Endothelial cell of umbilical vein (primary cell): ENCODE data around the gene CCSER1. TPM values are rescaled to one million over a fixed set of nuclear protein-coding genes. Genes with fewer than 3 reads are reported as not detected.
"Not testable (repeated sequence)": the region's sequence is repeated elsewhere in the genome, so short reads cannot be mapped to it uniquely, and the experiment has no call there.

ENCODE experiments used
- BruUV-seq: library from RNA; stranded (reverse); fragments of 400-500 nt; replicated peaks from 2 replicates; lab custom pipeline; 2021; lab: Mats Ljungman, UMichigan
- CTCF ChIA-PET: fragments of 300-600, 350-600 bp; sonication (Branson Sonifier 250); formaldehyde crosslinking; loops from one replicate; lab custom pipeline; 2021; ENCODE audit warnings: antibody characterized with exemption, inconsistent platforms; lab: Charles Lee
- POLR2A ChIA-PET: fragments of 300-600, 350-600 bp; sonication (Branson Sonifier 250); formaldehyde crosslinking; loops from one replicate; lab custom pipeline; 2021; ENCODE audit warnings: antibody characterized with exemption, inconsistent platforms; lab: Charles Lee
- DNase-seq: peaks from one replicate; pipeline ENCODE4 v3.0.0-alpha.2; 2011; ENCODE audit warnings: low read depth, low spot score
- FAIRE-seq: peaks from 2 replicates; lab custom pipeline; 2011; peaks lifted over from hg19 to GRCh38; lab: Jason Lieb, UNC
- H2AFZ ChIP-seq: 2 replicates; pipeline ENCODE4 v1.6.0; 2012; ENCODE audit warnings: low read depth, low read length, control low read depth, inconsistent platforms
- H3K27ac ChIP-seq: 2 replicates; pipeline ENCODE4 v1.5.1; 2011; ENCODE audit warnings: low read depth, mild to moderate bottlenecking, control low read depth, low read length, moderate library complexity; ENCODE audit not compliant: insufficient read depth
- H3K27me3 ChIP-seq, 2 experiments: 2 replicates each; pipeline versions ENCODE4 v1.6.0 to v1.6.1; 2011; ENCODE audit warnings: low read length in 2 of 2, mixed read lengths in 1 of 2; ENCODE audit not compliant: control insufficient read depth in 2 of 2, insufficient read depth in 2 of 2
- H3K36me3 ChIP-seq, 2 experiments: 2 replicates in 1 of 2; 3 replicates in 1 of 2; pipeline ENCODE4 v1.5.1; 2011; ENCODE audit warnings: low read length in 2 of 2, mild to moderate bottlenecking in 1 of 2, moderate library complexity in 1 of 2; ENCODE audit not compliant: control insufficient read depth in 2 of 2, insufficient read depth in 2 of 2; ENCODE audit errors: extremely low read depth in 1 of 2
- H3K4me1 ChIP-seq: 3 replicates; pipeline ENCODE4 v1.5.1; 2011; ENCODE audit warnings: mild to moderate bottlenecking, low read length; ENCODE audit not compliant: control insufficient read depth, insufficient read depth; ENCODE audit errors: extremely low read depth
- H3K4me2 ChIP-seq: 2 replicates; pipeline ENCODE4 v1.6.1; 2011; ENCODE audit warnings: low read length, control low read depth, mixed read lengths; ENCODE audit not compliant: insufficient read depth
- H3K4me3 ChIP-seq, 3 experiments: fragments of 200-600 bp in 1 of 3; sonication (generic), shearing (Covaris generic) in 1 of 3; replicated peaks in 1 of 3; 2 replicates each; pipeline ENCODE4 v1.5.1; 2011 to 2016; ENCODE audit warnings: control low read depth in 3 of 3, low read length in 3 of 3, mild to moderate bottlenecking in 2 of 3, inconsistent platforms in 1 of 3, low read depth in 1 of 3, moderate library complexity in 1 of 3; ENCODE audit not compliant: insufficient read depth in 1 of 3
- H3K79me2 ChIP-seq: 2 replicates; pipeline ENCODE4 v1.6.0; 2012; ENCODE audit warnings: low read length, inconsistent platforms; ENCODE audit not compliant: control insufficient read depth, insufficient read depth
- H3K9ac ChIP-seq: replicated peaks from 2 replicates; pipeline ENCODE3; 2011; ENCODE audit warnings: low read length, control low read depth; ENCODE audit not compliant: insufficient read depth; ENCODE audit errors: extremely low read depth
- H3K9me1 ChIP-seq: replicated peaks from 3 replicates; pipeline ENCODE4 v1.6.0; 2011; ENCODE audit warnings: mild to moderate bottlenecking, low read length; ENCODE audit not compliant: control insufficient read depth, insufficient read depth; ENCODE audit errors: extremely low read depth
- H3K9me3 ChIP-seq: replicated peaks from 2 replicates; pipeline ENCODE4 v1.5.1; 2012; ENCODE audit warnings: low read length, inconsistent platforms; ENCODE audit not compliant: control insufficient read depth, insufficient read depth
- H4K20me1 ChIP-seq: replicated peaks from 2 replicates; pipeline ENCODE3; 2011; ENCODE audit warnings: mild to moderate bottlenecking, low read length; ENCODE audit not compliant: control insufficient read depth, insufficient read depth; ENCODE audit errors: extremely low read depth
- EZH2 ChIP-seq: IDR thresholded peaks from 2 replicates; pipeline ENCODE4 v1.6.1; 2012; ENCODE audit warnings: borderline replicate concordance, low read depth, mild to moderate bottlenecking, moderate library complexity, low read length, inconsistent platforms; ENCODE audit not compliant: severe bottlenecking
- FOS ChIP-seq: IDR thresholded peaks from 2 replicates; pipeline ENCODE4 v1.6.1; 2011; ENCODE audit warnings: mild to moderate bottlenecking, low read length, moderate library complexity, borderline replicate concordance; ENCODE audit not compliant: insufficient read depth
- GATA2 ChIP-seq: IDR thresholded peaks from 2 replicates; pipeline ENCODE4 v1.7.0; 2011; ENCODE audit warnings: low read depth, mild to moderate bottlenecking, moderate library complexity, mixed read lengths, low read length; ENCODE audit not compliant: insufficient read length, insufficient read depth
- JUN ChIP-seq: IDR thresholded peaks from 2 replicates; pipeline ENCODE4 v1.6.1; 2011; ENCODE audit warnings: borderline replicate concordance, low read depth; ENCODE audit not compliant: insufficient read length, insufficient read depth
- MYC ChIP-seq: IDR thresholded peaks from one replicate; pipeline ENCODE4 v1.6.1; 2011; ENCODE audit warnings: mild to moderate bottlenecking, low read depth, low read length
- POLR2A ChIP-seq: IDR thresholded peaks from 2 replicates; pipeline ENCODE4 v1.6.1; 2012; ENCODE audit warnings: low read depth, mild to moderate bottlenecking, control low read depth, low read length
- POLR2AphosphoS5 ChIP-seq: IDR thresholded peaks from 2 replicates; pipeline ENCODE4 v1.6.1; 2012; ENCODE audit warnings: low read depth, mild to moderate bottlenecking, control low read depth, low read length, moderate library complexity; ENCODE audit not compliant: insufficient read depth
- dilution Hi-C: fragments of 300-500 bp; cut with MboI; formaldehyde crosslinking; loops from one replicate; pipeline ENCODE4 v1.15.0; 2019; ENCODE audit warnings: low sequenced_read_pairs; ENCODE audit not compliant: extremely low pct_ligation_motif_present
- intact Hi-C: fragments of 100-400 bp; cut with micrococcal nuclease; formaldehyde crosslinking; loops from one replicate; pipeline ENCODE4 v1.10.0; 2022
- polyA plus RNA-seq, 4 experiments: library from polyadenylated mRNA; depleted of rRNA in 3 of 4; stranded (reverse) in 3 of 4; unstranded in 1 of 4; fragments of >200 nt; gene quantifications; 2 replicates each; pipeline versions ENCODE4 v1.2.1 to v1.2.3, GENCODE V29; 2011 to 2012; ENCODE audit warnings: missing spikeins in 1 of 4
- total RNA-seq: library from RNA; stranded (reverse); gene quantifications from 2 replicates; pipeline ENCODE4 v1.2.3, GENCODE V29; 2021
- TF ChIP-seq, protein P1 (sequence below): IDR thresholded peaks from 2 replicates; pipeline ENCODE4 v1.6.1; 2011; ENCODE audit not compliant: insufficient read depth, insufficient read length
- TF ChIP-seq, protein P2 (sequence below), 2 donors: IDR thresholded peaks; 1 replicate in 1 of 2; 2 replicates in 1 of 2; pipeline ENCODE4 v1.5.1; 2011; ENCODE audit warnings: low read length in 2 of 2, mild to moderate bottlenecking in 2 of 2, moderate library complexity in 2 of 2, control low read depth in 1 of 2, inconsistent platforms in 1 of 2, low read depth in 1 of 2; ENCODE audit not compliant: insufficient read depth in 1 of 2; ENCODE audit errors: extremely low read depth in 1 of 2

CCSER1 gene
- total and polyA plus RNA-seq, 2 donors (not counting 3 experiments of a cell fraction or from before 2014, with no cell fraction given), result 0.11 to 1.8 TPM

DNA sequence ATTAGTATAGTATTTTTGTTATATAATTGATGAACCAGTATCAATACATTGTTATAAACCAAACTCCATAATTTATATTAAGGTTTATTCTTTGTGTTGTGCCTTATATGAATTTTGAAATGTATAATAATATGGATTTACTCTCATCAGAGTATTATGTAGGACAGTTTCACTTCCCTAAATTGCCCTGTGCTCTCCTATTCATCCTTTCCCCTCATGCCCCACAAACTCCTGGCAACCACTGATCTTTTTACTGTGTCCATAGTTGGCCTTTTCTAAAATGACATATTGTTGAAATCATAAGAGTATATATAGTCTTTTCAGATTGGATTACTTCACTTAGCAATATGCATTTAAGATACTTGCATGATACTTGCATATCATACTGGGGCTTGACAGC lies 1218.4 kb downstream of the CCSER1 start:
- no peak overlapping the region for H3K9ac ChIP-seq
- TF ChIP-seq JUN (no peak), POLR2AphosphoS5 (no peak), MYC (no peak), POLR2A (no peak), FOS (no peak), GATA2 (no peak), EZH2 (no peak)
- TF ChIP-seq, protein P1, sequence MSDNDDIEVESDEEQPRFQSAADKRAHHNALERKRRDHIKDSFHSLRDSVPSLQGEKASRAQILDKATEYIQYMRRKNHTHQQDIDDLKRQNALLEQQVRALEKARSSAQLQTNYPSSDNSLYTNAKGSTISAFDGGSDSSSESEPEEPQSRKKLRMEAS, result no peak
- TF ChIP-seq, protein P2, sequence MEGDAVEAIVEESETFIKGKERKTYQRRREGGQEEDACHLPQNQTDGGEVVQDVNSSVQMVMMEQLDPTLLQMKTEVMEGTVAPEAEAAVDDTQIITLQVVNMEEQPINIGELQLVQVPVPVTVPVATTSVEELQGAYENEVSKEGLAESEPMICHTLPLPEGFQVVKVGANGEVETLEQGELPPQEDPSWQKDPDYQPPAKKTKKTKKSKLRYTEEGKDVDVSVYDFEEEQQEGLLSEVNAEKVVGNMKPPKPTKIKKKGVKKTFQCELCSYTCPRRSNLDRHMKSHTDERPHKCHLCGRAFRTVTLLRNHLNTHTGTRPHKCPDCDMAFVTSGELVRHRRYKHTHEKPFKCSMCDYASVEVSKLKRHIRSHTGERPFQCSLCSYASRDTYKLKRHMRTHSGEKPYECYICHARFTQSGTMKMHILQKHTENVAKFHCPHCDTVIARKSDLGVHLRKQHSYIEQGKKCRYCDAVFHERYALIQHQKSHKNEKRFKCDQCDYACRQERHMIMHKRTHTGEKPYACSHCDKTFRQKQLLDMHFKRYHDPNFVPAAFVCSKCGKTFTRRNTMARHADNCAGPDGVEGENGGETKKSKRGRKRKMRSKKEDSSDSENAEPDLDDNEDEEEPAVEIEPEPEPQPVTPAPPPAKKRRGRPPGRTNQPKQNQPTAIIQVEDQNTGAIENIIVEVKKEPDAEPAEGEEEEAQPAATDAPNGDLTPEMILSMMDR (IDR thresholded peaks at IDR 0.05; ENCODE audit: extremely low read depth in 1 of 2, insufficient read depth in 1 of 2, low read depth in 1 of 2, low read length in 2 of 2), result no peak
- H3K27me3 ChIP-seq, result no peaks in the 10 kb centered on the region
- no peaks in the 10 kb centered on the region for H3K9me1 ChIP-seq
- intact Hi-C loops (no loop called here), dilution Hi-C loops (no loop called here)
- no peaks in the 10 kb centered on the region for H3K79me2 ChIP-seq
- POLR2A ChIA-PET, result no interaction called here
- H3K4me3 ChIP-seq, result no peak overlapping the region
- no peaks in the 10 kb centered on the region for H3K9me3 ChIP-seq
- DNase-seq (no peak), FAIRE-seq (no peak)
- CTCF ChIA-PET, result no interaction called here
- no peaks in the 10 kb centered on the region for H3K4me1 ChIP-seq
- H2AFZ ChIP-seq, result no peak overlapping the region
- no peaks in the 10 kb centered on the region for H3K36me3 ChIP-seq
- no TSS peak for BruUV-seq
- no peak overlapping the region for H3K27ac ChIP-seq
- H4K20me1 ChIP-seq, result no peaks in the 10 kb centered on the region
- no peak overlapping the region for H3K4me2 ChIP-seq

DNA sequence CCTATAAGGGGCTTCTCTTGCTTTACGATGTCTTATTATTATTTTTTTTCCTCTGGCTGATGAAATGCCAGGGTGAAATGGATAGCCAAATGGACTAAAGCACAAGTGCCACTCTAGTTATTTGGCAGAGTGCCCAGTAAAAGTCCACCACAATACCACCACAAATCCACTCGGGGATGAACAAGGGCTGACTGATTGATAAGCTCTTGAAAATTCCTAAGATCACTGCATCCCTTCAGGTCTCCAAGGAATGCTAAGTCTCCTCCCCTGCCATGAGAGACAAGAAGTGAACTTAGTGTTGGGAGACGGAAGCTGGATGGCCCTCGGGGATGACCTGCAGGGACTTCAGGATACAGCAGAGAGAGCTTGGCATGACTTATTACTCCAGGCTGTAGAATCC lies 1229.3 kb downstream of the CCSER1 start:
- H3K4me3 ChIP-seq, dilution Hi-C loops, H3K4me2 ChIP-seq, H3K79me2 ChIP-seq, POLR2A ChIA-PET, DNase-seq, H3K9ac ChIP-seq, H3K36me3 ChIP-seq, H3K4me1 ChIP-seq, H3K9me3 ChIP-seq, H3K27me3 ChIP-seq, H2AFZ ChIP-seq, CTCF ChIA-PET, FAIRE-seq, intact Hi-C loops, BruUV-seq, H3K27ac ChIP-seq, H3K9me1 ChIP-seq, H4K20me1 ChIP-seq: not testable (repeated sequence)

DNA sequence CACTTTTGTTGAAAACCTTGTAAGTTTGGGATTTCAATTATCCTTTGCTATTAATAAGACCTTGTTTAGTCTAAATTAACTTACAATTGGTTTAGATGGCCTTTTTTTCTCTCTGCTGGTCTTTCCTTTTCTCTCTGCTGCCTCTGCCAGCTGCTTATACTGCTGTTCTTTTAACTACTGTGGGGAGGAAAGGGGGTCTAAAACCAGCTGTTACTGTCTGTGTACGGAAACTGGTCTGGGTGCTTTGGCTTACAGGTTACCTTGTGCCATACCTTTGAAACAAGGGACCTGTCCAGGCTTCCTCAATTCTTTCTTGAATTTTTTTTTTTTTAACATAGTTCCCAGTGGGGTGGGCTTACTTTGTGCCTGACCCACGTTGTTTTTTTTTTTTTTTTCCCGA lies 1230.8 kb downstream of the CCSER1 start:
- H2AFZ ChIP-seq, H3K4me3 ChIP-seq, H4K20me1 ChIP-seq, DNase-seq, H3K27me3 ChIP-seq, CTCF ChIA-PET, H3K9me3 ChIP-seq, H3K9me1 ChIP-seq, dilution Hi-C loops, H3K79me2 ChIP-seq, H3K27ac ChIP-seq, FAIRE-seq, POLR2A ChIA-PET, H3K36me3 ChIP-seq, H3K4me1 ChIP-seq, H3K9ac ChIP-seq, BruUV-seq, intact Hi-C loops, H3K4me2 ChIP-seq: not testable (repeated sequence)
